Right lobe of liver (tissue), 6 donors: ENCODE data around the gene XCL2. TPM values are rescaled to one million over a fixed set of nuclear protein-coding genes. Genes with fewer than 3 reads are reported as not detected.

Source experiments
- ATAC-seq, 4 donors: fragments of 200-7000 bp; cut with Tn5 transposase; one replicate each; pipeline ENCODE4 v1.9.1; 2020; ENCODE audit warnings: mild to moderate bottlenecking in 4 of 4, moderate library complexity in 4 of 4
- DNase-seq, 3 donors: peaks; one replicate each; pipeline ENCODE4 v3.0.0-alpha.2; 2020
- H3K27ac ChIP-seq, 3 donors: fragments of 200-600 bp; one replicate each; pipeline ENCODE4 v1.8.0; 2022
- H3K27me3 ChIP-seq, 2 donors: fragments of 200-600 bp; one replicate each; pipeline ENCODE4 v1.8.0; 2022
- H3K36me3 ChIP-seq, 4 donors: fragments of 200-600 bp; sonication (generic) in 1 of 4; one replicate each; pipeline versions ENCODE4 v1.5.1 to v1.8.0; 2017 to 2022; ENCODE audit warnings: control low read depth in 1 of 4
- H3K4me1 ChIP-seq, 4 donors: fragments of 200-600 bp; sonication (generic) in 1 of 4; one replicate each; pipeline versions ENCODE4 v1.5.1 to v1.8.0; 2017 to 2022; ENCODE audit warnings: control low read depth in 1 of 4
- H3K4me3 ChIP-seq, 3 donors: fragments of 200-600 bp; one replicate each; pipeline ENCODE4 v1.8.0; 2022
- H3K9me3 ChIP-seq, 4 donors: fragments of 200-600 bp; sonication (generic) in 1 of 4; one replicate each; pipeline versions ENCODE4 v1.5.1 to v1.8.0; 2017 to 2022; ENCODE audit warnings: control low read depth in 1 of 4
- POLR2A ChIP-seq: fragments of 450-650 bp; IDR thresholded peaks from one replicate; pipeline ENCODE4 v1.6.1; 2017; ENCODE audit warnings: antibody characterized with exemption, mild to moderate bottlenecking
- WGBS: methylation state at CpG from one replicate; pipeline ENCODE4 v1.1.6; 2018; ENCODE audit warnings: low coverage, low lambda C conversion rate; ENCODE audit not compliant: insufficient coverage; ENCODE audit errors: missing lambda C conversion rate; 5-methylcytosine and 5-hydroxymethylcytosine counted together
- intact Hi-C, 2 donors: fragments of 100-400 bp; cut with DNase I; formaldehyde crosslinking; loops; one replicate each; pipeline versions ENCODE4 v1.11.2 to v1.14.1; 2022
- total RNA-seq, 6 experiments: library from RNA; depleted of rRNA in 2 of 6; stranded (reverse); fragments of >200 nt in 2 of 6; fragmentation: NEBNext Ultra II Directional in 3 of 6; extraction: Animal tissue kit (Norgen Biotek cat#: 25700) in 3 of 6; gene quantifications; one replicate each; pipeline versions ENCODE4 v1.1.0 to v1.2.4, GENCODE V29; 2016 to 2023
- TF ChIP-seq, protein P1 (sequence below), 4 donors: fragments of 200-600 bp in 3 of 4; fragments of 450-650 bp in 1 of 4; IDR thresholded peaks; one replicate each; pipeline versions ENCODE4 v1.5.1 to v1.8.0; 2016 to 2022; ENCODE audit warnings: antibody characterized with exemption in 4 of 4, mild to moderate bottlenecking in 2 of 4
- donor health status: DM: no; HTN: yes; CAD: no.
- donor health status: DM: no; HTN: no; CAD: no.
- donor health status: DM: no; HTN: no; CAD: no.
- donor health status: DM: no; HTN: yes; CAD: no.
- donor health status: DM: no; HTN: yes; CAD: no.

Gene XCL2
- total RNA-seq, 6 experiments from 2014 or later, result 1.4 to 1.6 TPM; not detected in 4

DNA sequence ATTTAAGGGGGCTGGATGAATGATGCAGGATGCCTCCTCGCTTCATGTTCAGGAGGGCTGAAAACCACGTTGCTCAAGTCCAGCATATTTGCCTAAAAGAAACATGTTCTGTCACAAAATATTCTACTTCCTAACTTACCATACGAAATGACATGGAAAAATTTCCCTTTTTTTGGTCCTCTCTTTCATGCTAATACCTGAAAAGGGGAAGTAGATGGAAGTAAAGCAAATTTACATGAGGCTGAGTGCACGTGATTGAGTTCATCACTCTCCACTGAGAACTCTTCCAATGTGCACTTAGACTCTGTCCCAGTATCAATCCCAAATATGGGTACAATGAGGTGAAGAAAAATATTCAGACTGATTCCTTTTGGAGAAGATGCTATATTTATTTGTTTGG, 23.0 kb downstream of the XCL2 start:
- no peaks in the 10 kb centered on the region for H3K36me3 ChIP-seq
- ATAC-seq, result no peak
- H3K27me3 ChIP-seq, result no peaks in the 10 kb centered on the region
- no peak overlapping the region for H3K27ac ChIP-seq
- WGBS, result 55% methylated on average over 4 of the region's 4 CpGs
- no peaks in the 10 kb centered on the region for H3K9me3 ChIP-seq
- TF ChIP-seq POLR2A, result no peak
- H3K4me1 ChIP-seq, result no peaks in the 10 kb centered on the region
- DNase-seq, result no peak
- intact Hi-C loops, result no loop called here
- no peak overlapping the region for H3K4me3 ChIP-seq

DNA sequence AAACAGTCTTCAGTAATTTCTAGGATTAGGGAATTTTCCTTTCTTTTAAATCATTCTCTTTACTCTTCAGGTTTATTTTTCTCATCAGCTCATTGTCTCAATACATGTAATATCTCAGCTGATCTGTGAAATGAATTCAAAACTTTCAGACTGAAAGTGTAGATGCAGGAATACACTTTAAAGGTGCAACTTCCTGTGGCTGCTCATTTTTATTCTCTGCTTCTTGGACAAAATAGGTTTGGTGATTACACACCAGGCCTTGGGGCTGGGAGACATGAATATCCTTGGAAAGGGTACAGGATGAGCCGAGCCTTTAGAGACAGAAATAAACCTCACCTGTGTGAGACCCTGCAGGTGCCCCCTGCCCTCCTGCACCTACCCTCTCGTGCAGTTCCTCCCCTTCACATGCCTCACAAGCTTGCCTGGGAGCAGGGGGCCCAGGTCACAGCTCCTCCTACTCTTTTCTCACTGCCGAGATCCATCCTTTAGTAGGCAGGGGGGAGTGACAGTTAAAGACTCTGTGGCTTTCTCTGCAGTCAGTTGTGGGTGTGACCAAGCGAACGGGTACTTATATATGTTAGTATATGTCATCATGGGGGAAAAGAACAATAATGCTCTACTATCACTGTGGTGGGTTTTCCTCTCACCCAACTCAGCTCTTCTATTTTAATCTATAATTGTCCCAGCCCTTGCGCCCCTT, 23.6 kb downstream of the XCL2 start:
- 62% methylated on average over 6 of the region's 6 CpGs for WGBS

DNA sequence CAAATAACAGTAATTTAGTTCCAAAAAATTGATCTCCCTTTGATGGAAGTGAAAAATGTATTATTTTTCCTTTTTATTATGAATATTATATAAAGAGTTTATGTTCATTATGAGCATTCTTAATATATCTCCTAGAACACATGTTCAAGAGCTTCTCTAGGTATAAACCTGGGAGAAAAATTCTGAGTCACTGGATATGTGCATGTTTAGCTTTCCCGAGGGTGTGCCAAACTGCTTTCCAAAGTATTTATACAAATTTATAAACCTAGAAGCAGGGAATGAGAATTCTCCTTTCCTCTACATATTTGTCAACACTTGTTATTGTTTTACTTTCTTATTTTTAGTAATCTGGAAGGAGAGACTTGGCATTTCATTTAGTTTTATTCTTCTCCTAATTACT, 25.0 kb downstream of the XCL2 start:
- Histone ChIP-seq H3K4me1 (no peaks in the 10 kb centered on the region), H3K27me3 (no peaks in the 10 kb centered on the region), H3K9me3 (no peaks in the 10 kb centered on the region), H3K36me3 (no peaks in the 10 kb centered on the region), H3K4me3 (no peak overlapping the region), H3K27ac (no peak overlapping the region)
- DNase-seq, result no peak
- TF ChIP-seq, protein P1, sequence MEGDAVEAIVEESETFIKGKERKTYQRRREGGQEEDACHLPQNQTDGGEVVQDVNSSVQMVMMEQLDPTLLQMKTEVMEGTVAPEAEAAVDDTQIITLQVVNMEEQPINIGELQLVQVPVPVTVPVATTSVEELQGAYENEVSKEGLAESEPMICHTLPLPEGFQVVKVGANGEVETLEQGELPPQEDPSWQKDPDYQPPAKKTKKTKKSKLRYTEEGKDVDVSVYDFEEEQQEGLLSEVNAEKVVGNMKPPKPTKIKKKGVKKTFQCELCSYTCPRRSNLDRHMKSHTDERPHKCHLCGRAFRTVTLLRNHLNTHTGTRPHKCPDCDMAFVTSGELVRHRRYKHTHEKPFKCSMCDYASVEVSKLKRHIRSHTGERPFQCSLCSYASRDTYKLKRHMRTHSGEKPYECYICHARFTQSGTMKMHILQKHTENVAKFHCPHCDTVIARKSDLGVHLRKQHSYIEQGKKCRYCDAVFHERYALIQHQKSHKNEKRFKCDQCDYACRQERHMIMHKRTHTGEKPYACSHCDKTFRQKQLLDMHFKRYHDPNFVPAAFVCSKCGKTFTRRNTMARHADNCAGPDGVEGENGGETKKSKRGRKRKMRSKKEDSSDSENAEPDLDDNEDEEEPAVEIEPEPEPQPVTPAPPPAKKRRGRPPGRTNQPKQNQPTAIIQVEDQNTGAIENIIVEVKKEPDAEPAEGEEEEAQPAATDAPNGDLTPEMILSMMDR (IDR thresholded peaks at IDR 0.05), result no peak
- WGBS, result 80% methylated on average over 1 of the region's 1 CpG
- intact Hi-C loops, result no loop called here
- ATAC-seq, result no peak

More for the DNA sequence above, 23.6 kb downstream of the XCL2 start:
- H3K4me3 ChIP-seq, result no peak overlapping the region
- DNase-seq (no peak), ATAC-seq (peak in 3 of 4 donors; percentile 51 to 69 (median 54))
- H3K9me3 ChIP-seq, result no peaks in the 10 kb centered on the region
- no peak overlapping the region for H3K27ac ChIP-seq
- TF ChIP-seq, protein P1 (IDR thresholded peaks at IDR 0.05), result no peak
- no peak for TF ChIP-seq POLR2A
- intact Hi-C loops, result no loop called here
- H3K4me1 ChIP-seq, result no peaks in the 10 kb centered on the region
- no peaks in the 10 kb centered on the region for H3K27me3 ChIP-seq
- H3K36me3 ChIP-seq, result no peaks in the 10 kb centered on the region

DNA sequence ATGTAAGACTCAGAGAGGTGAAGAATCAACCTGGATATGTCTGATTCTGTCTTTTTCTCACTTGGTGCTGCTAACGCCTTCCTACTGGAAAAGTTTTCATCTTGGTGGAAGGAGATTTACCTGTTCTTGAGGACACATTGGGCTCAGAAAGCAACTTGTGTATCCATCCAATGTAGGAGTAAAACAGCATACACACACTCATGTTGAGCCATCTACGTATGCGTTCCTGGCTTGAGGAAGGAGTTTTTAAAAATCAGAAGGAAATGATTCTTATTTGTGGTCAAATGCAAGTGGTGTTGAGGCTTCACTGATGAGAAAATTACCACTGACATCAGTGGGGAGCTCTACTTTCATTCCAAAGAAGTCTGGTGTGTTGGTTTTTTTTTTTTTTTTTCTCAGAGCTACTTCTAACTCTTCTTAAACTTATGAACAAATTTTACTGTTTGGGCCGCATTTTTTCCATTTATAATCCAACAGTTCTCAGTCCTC, 25.6 kb downstream of the XCL2 start:
- Histone ChIP-seq H3K9me3 (no peaks in the 10 kb centered on the region), H3K4me3 (no peak overlapping the region), H3K27ac (no peak overlapping the region), H3K4me1 (no peaks in the 10 kb centered on the region), H3K36me3 (no peaks in the 10 kb centered on the region), H3K27me3 (no peaks in the 10 kb centered on the region)
- DNase-seq, result no peak
- 71% methylated on average over 4 of the region's 4 CpGs for WGBS
- ATAC-seq, result no peak
- TF ChIP-seq, protein P1 (IDR thresholded peaks at IDR 0.05), result no peak
- intact Hi-C loops, result no loop called here

DNA sequence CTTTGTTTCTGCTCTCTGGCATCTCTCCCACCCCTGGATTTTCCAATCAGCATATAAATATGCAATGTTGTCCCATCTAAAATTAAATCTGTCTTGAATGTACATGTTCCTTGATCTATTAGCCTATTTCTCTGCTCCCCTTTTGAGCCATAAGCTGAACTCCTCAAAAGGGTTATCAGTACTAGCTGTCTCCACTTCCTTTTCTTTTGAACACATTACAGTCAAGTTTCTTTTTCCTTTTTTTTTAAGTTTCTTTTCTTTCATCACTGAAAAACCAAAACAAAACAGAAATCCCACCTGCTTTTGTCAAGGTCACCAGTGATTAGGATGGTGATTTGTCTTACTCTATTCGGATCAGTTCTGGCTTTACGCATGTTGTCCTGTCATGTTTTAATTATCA, 29.3 kb downstream of the XCL2 start:
- intact Hi-C loops, result no loop called here
- DNase-seq, result no peak
- H3K4me3 ChIP-seq, result no peak overlapping the region
- ATAC-seq, result no peak
- TF ChIP-seq, protein P1 (IDR thresholded peaks at IDR 0.05), result no peak
- TF ChIP-seq POLR2A, result no peak
- no peak overlapping the region for H3K27ac ChIP-seq
- no peaks in the 10 kb centered on the region for H3K4me1 ChIP-seq
- 88% methylated on average over 2 of the region's 2 CpGs for WGBS
- no peaks in the 10 kb centered on the region for H3K9me3 ChIP-seq
- no peaks in the 10 kb centered on the region for H3K36me3 ChIP-seq
- H3K27me3 ChIP-seq, result no peaks in the 10 kb centered on the region
